B cell (primary cell): ENCODE data around the gene TXK. TPM values are rescaled to one million over a fixed set of nuclear protein-coding genes. Genes with fewer than 3 reads are reported as not detected.

Source experiments
- ATAC-seq: fragments of 200-7000 bp; cut with Tn5 transposase; one replicate; pipeline ENCODE4 v1.10.0; 2021; ENCODE audit warnings: low read depth, mild to moderate bottlenecking, moderate number of reproducible peaks, moderate library complexity
- CTCF ChIA-PET: fragments of 350-600 bp; sonication (Branson Sonifier 250); formaldehyde crosslinking; loops from one replicate; lab custom pipeline; 2021; ENCODE audit warnings: antibody characterized with exemption, inconsistent platforms; lab: Charles Lee
- POLR2A ChIA-PET: fragments of 350-600 bp; sonication (Branson Sonifier 250); formaldehyde crosslinking; loops from one replicate; lab custom pipeline; 2021; ENCODE audit warnings: antibody characterized with exemption; lab: Charles Lee
- DNase-seq: peaks from one replicate; pipeline ENCODE4 v3.0.0; 2013
- H2AFZ ChIP-seq: 2 replicates; pipeline ENCODE4 v1.6.1; 2012; ENCODE audit warnings: mild to moderate bottlenecking, low read depth, low read length; ENCODE audit not compliant: insufficient read depth, poor library complexity, severe bottlenecking
- H3K27ac ChIP-seq, 2 donors: 1 replicate in 1 of 2; 2 replicates in 1 of 2; pipeline ENCODE4 v1.5.1; 2012 to 2013; ENCODE audit warnings: low read length in 2 of 2, mild to moderate bottlenecking in 2 of 2, moderate library complexity in 1 of 2
- H3K27me3 ChIP-seq, 4 experiments: fragments of 200-600 bp in 1 of 4; sonication (generic) in 1 of 4; replicated peaks in 1 of 4; 1 replicate in 2 of 4; 2 replicates in 2 of 4; pipeline versions ENCODE4 v1.6.1 to v1.7.0; 2013 to 2016; ENCODE audit warnings: low read length in 3 of 4, mild to moderate bottlenecking in 2 of 4, mixed read lengths in 1 of 4, moderate library complexity in 1 of 4; ENCODE audit not compliant: insufficient read depth in 4 of 4, control insufficient read depth in 3 of 4; ENCODE audit errors: control extremely low read depth in 1 of 4
- H3K36me3 ChIP-seq, 2 experiments: replicated peaks in 1 of 2; 1 replicate in 1 of 2; 2 replicates in 1 of 2; pipeline versions ENCODE4 v1.6.1 to v1.7.1; 2013; ENCODE audit warnings: low read length in 1 of 2; ENCODE audit not compliant: insufficient read depth in 2 of 2, control insufficient read depth in 1 of 2; ENCODE audit errors: control extremely low read depth in 1 of 2, extremely low read depth in 1 of 2
- H3K4me1 ChIP-seq, 2 donors: fragments of 200-600 bp in 1 of 2; sonication (generic) in 1 of 2; 1 replicate in 1 of 2; 2 replicates in 1 of 2; pipeline versions ENCODE4 v1.5.1 to v1.6.1; 2013 to 2017; ENCODE audit warnings: low read length in 2 of 2; ENCODE audit not compliant: control insufficient read depth in 2 of 2, insufficient read depth in 2 of 2
- H3K4me2 ChIP-seq: replicated peaks from 2 replicates; pipeline ENCODE3; 2012; ENCODE audit warnings: mild to moderate bottlenecking, low read depth, low read length; ENCODE audit not compliant: poor library complexity, severe bottlenecking
- H3K4me3 ChIP-seq, 5 experiments: fragments of 200-600 bp in 1 of 5; sonication (generic) in 1 of 5; 1 replicate in 3 of 5; 2 replicates in 2 of 5; pipeline versions ENCODE4 v1.5.1 to v1.7.0; 2011 to 2016; ENCODE audit warnings: low read length in 4 of 5, mild to moderate bottlenecking in 4 of 5, low read depth in 2 of 5, control low read depth in 1 of 5, moderate library complexity in 1 of 5; ENCODE audit not compliant: insufficient read depth in 1 of 5; ENCODE audit errors: control extremely low read depth in 1 of 5, extremely low read depth in 1 of 5
- H3K79me2 ChIP-seq: fragments of 200-600 bp; sonication (generic); one replicate; pipeline ENCODE4 v1.6.0; 2016; ENCODE audit warnings: low read length; ENCODE audit not compliant: control insufficient read depth, insufficient read depth
- H3K9ac ChIP-seq: fragments of 200-600 bp; sonication (generic); 2 replicates; pipeline ENCODE4 v1.6.1; 2017; ENCODE audit warnings: mild to moderate bottlenecking, low read length, moderate library complexity
- H3K9me3 ChIP-seq, 3 donors: one replicate each; pipeline versions ENCODE4 v1.6.1 to v1.7.1; 2013; ENCODE audit warnings: low read length in 2 of 3; ENCODE audit not compliant: control insufficient read depth in 2 of 3, insufficient read depth in 1 of 3; ENCODE audit errors: control extremely low read depth in 1 of 3
- H4K20me1 ChIP-seq: 2 replicates; pipeline ENCODE4 v1.6.0; 2012; ENCODE audit warnings: mild to moderate bottlenecking, low read length; ENCODE audit not compliant: insufficient read depth, control insufficient read depth, poor library complexity, severe bottlenecking
- H3K27ac Mint-ChIP-seq: one replicate; pipeline ENCODE4 v1.8.0; 2021; ENCODE audit warnings: mixed read lengths
- H3K27me3 Mint-ChIP-seq: one replicate; pipeline ENCODE4 v1.8.0; 2021; ENCODE audit warnings: mixed read lengths
- H3K4me1 Mint-ChIP-seq: one replicate; pipeline ENCODE4 v1.8.0; 2021; ENCODE audit warnings: mixed read lengths
- H3K4me3 Mint-ChIP-seq: one replicate; pipeline ENCODE4 v1.8.0; 2021; ENCODE audit warnings: mixed read lengths
- H3K9me3 Mint-ChIP-seq: one replicate; pipeline ENCODE4 v1.8.0; 2022; ENCODE audit warnings: mixed read lengths; ENCODE audit not compliant: insufficient read depth
- CTCF ChIP-seq: fragments of 200-600 bp; IDR thresholded peaks from one replicate; pipeline ENCODE4 v1.8.0; 2022; ENCODE audit warnings: antibody characterized with exemption, mild to moderate bottlenecking
- EZH2 ChIP-seq: IDR thresholded peaks from 2 replicates; pipeline ENCODE4 v1.6.1; 2012; ENCODE audit warnings: borderline replicate concordance, low read depth, mild to moderate bottlenecking, moderate library complexity, low read length; ENCODE audit not compliant: insufficient read depth, poor library complexity, severe bottlenecking
- WGBS: methylation state at CpG from one replicate; pipeline ENCODE4 v1.1.5; 2013; ENCODE audit warnings: missing lambda C conversion rate; ENCODE audit not compliant: insufficient coverage; 5-methylcytosine and 5-hydroxymethylcytosine counted together
- intact Hi-C: fragments of 100-400 bp; cut with micrococcal nuclease; formaldehyde crosslinking; loops from one replicate; pipeline ENCODE4 v1.10.0; 2022
- polyA plus RNA-seq: library from polyadenylated mRNA; depleted of rRNA; stranded (reverse); fragments of >200 nt; gene quantifications from 2 replicates; pipeline ENCODE4 v1.2.3, GENCODE V29; 2012
- total RNA-seq, 2 donors: library from RNA; stranded (reverse); fragments of 120-200 nt in 1 of 2; gene quantifications; 1 replicate in 1 of 2; 2 replicates in 1 of 2; pipeline versions ENCODE4 v1.2.3 to v1.2.4, GENCODE V29; 2013 to 2022

TXK gene
- total and polyA plus RNA-seq, 2 donors (not counting 1 experiment from before 2014, with no cell fraction given): 0.79 to 1.1 TPM

GRCh38 chr4:48152259-48152658, 18.2 kb upstream of the TXK start:
- ChIA-PET POLR2A (no interaction called here), CTCF (interaction anchor here (0.5 to 0.6 kb wide), 2 partner anchors 256 to 889 kb away, joined by 3 to 4 read pairs; no protein-coding TSS in a partner anchor)
- no peak for DNase-seq
- Mint-ChIP-seq H3K9me3 (peaks cover 9% of the 10 kb centered on the region), H3K27me3 (no peaks in the 10 kb centered on the region), H3K4me3 (no peak overlapping the region), H3K27ac (no peak overlapping the region), H3K4me1 (no peaks in the 10 kb centered on the region)
- no peak overlapping the region for H2AFZ ChIP-seq
- TF ChIP-seq EZH2 (no peak), CTCF (no peak)
- peaks cover 2 to 47% of the 10 kb centered on the region in 2 experiments for H3K36me3 ChIP-seq
- no peak overlapping the region for H3K4me3 ChIP-seq
- no peaks in the 10 kb centered on the region for H4K20me1 ChIP-seq
- H3K79me2 ChIP-seq: no peaks in the 10 kb centered on the region
- no peak overlapping the region for H3K9ac ChIP-seq
- no CpG with 5 or more reads among the region's 5 CpGs for whole genome bisulfite sequencing
- intact Hi-C loops: no loop called here
- no peak for ATAC-seq
- H3K4me1 ChIP-seq: no peaks in the 10 kb centered on the region
- no peaks in the 10 kb centered on the region for H3K27me3 ChIP-seq
- H3K27ac ChIP-seq: no peak overlapping the region
- H3K4me2 ChIP-seq: no peak overlapping the region
- H3K9me3 ChIP-seq: peaks cover 2 to 30% (median 3%) of the 10 kb centered on the region in 3 donors

- H3K4me3 ChIP-seq: no peak overlapping the region
- H3K27ac ChIP-seq: no peak overlapping the region
- TF ChIP-seq CTCF (no peak), EZH2 (no peak)
- no peaks in the 10 kb centered on the region for H3K4me1 Mint-ChIP-seq
- peaks cover 9% of the 10 kb centered on the region for H3K9me3 Mint-ChIP-seq
- no peaks in the 10 kb centered on the region for H3K27me3 ChIP-seq
- H3K4me1 ChIP-seq: no peaks in the 10 kb centered on the region
- H3K36me3 ChIP-seq: peaks cover 0 to 27% of the 10 kb centered on the region in 2 experiments
- intact Hi-C loops: loop anchor here (10.0 kb wide), 1 partner anchor 45 kb away; no protein-coding TSS in a partner anchor
- 98% methylated on average over 3 of the region's 3 CpGs for WGBS
- no peaks in the 10 kb centered on the region for H3K27me3 Mint-ChIP-seq
- H3K4me3 Mint-ChIP-seq: no peak overlapping the region
- H2AFZ ChIP-seq: no peak overlapping the region
- peaks cover 0 to 13% (median 0%) of the 10 kb centered on the region in 3 donors for H3K9me3 ChIP-seq
- H3K4me2 ChIP-seq: no peak overlapping the region
- ChIA-PET CTCF (interaction anchor here (1.0 to 1.4 kb wide), 2 partner anchors 22 to 125 kb away, joined by 3 to 6 read pairs; no protein-coding TSS in a partner anchor), POLR2A (no interaction called here)
- no peaks in the 10 kb centered on the region for H3K79me2 ChIP-seq
- H4K20me1 ChIP-seq: no peaks in the 10 kb centered on the region
- no peak overlapping the region for H3K27ac Mint-ChIP-seq
- no peak for DNase-seq
- ATAC-seq: no peak
- H3K9ac ChIP-seq: no peak overlapping the region
Measured at GRCh38 chr4:48149827-48150370, 15.8 kb upstream of the TXK start.
